KMS-11 (cell line): ENCODE measurements around the gene MCC.

ENCODE experiments used
- H2AFZ ChIP-seq: fragments of 200-600 bp; sonication (generic); 2 replicates; pipeline ENCODE4 v1.6.1; 2016; ENCODE audit warnings: antibody characterized with exemption, mixed run types, low read depth
- H3K27ac ChIP-seq: fragments of 200-600 bp; sonication (generic); 2 replicates; pipeline ENCODE4 v1.6.1; 2016; ENCODE audit warnings: mild to moderate bottlenecking, mixed run types
- H3K27me3 ChIP-seq: fragments of 200-600 bp; sonication (generic); 2 replicates; pipeline ENCODE4 v1.6.1; 2017; ENCODE audit warnings: mild to moderate bottlenecking, low read depth, mixed run types, moderate library complexity; ENCODE audit not compliant: insufficient read depth
- H3K36me3 ChIP-seq: fragments of 200-600 bp; sonication (generic); 2 replicates; pipeline ENCODE4 v1.6.1; 2017; ENCODE audit warnings: mild to moderate bottlenecking, mixed run types; ENCODE audit not compliant: insufficient read depth
- H3K4me1 ChIP-seq: fragments of 200-600 bp; sonication (generic); 2 replicates; pipeline ENCODE4 v1.6.1; 2016; ENCODE audit warnings: mild to moderate bottlenecking, low read depth, mixed run types; ENCODE audit not compliant: poor library complexity, severe bottlenecking
- H3K4me2 ChIP-seq: fragments of 200-600 bp; sonication (generic); 2 replicates; pipeline ENCODE4 v1.7.0; 2016; ENCODE audit warnings: mild to moderate bottlenecking, mixed run types
- H3K4me3 ChIP-seq: fragments of 200-600 bp; sonication (generic); IDR thresholded peaks from 2 replicates; pipeline ENCODE4 v1.6.1; 2017; ENCODE audit warnings: low read depth, low read length, mixed read lengths; ENCODE audit not compliant: insufficient read depth
- H3K79me2 ChIP-seq: fragments of 200-600 bp; sonication (generic); 2 replicates; pipeline ENCODE4 v1.6.1; 2016; ENCODE audit warnings: low read depth, mixed run types; ENCODE audit not compliant: insufficient read depth
- H3K9ac ChIP-seq: fragments of 200-600 bp; sonication (generic); 2 replicates; pipeline ENCODE4 v1.6.1; 2016; ENCODE audit warnings: mild to moderate bottlenecking, mixed run types
- H4K20me1 ChIP-seq: fragments of 200-600 bp; sonication (generic); 2 replicates; pipeline ENCODE4 v1.6.1; 2016; ENCODE audit warnings: mild to moderate bottlenecking, mixed run types; ENCODE audit not compliant: insufficient read depth
- CTCF ChIP-seq: fragments of 200-600 bp; sonication (generic); conservative IDR thresholded peaks from 2 replicates; pipeline ENCODE4 v1.6.1; 2017; ENCODE audit warnings: low read depth, mild to moderate bottlenecking, antibody characterized with exemption, low read length, moderate library complexity, mixed read lengths

Gene MCC

DNA sequence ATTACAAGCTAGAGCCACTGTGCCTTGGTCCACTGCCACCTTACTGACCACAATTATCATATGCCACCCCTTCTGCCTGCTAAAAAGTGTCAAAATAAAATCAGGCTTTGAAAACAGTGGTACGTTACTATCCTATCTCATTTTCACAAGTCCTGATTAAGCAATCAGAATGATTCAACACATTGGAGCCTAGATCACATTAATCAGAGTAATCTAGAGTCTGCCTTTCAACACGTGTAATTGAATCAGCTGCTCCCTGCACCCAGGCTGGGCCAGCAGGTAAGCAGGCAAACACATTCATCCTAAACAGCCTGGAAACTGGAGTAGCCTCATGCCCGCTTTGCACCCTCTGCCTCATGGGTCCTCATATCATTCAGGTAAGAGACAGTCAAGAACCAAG is 325.5 kb downstream of the MCC start:
- Histone ChIP-seq H3K27ac (no peak overlapping the region), H2AFZ (no peak overlapping the region), H4K20me1 (no peaks in the 10 kb centered on the region), H3K9ac (no peak overlapping the region), H3K4me3 (no peak overlapping the region), H3K79me2 (no peaks in the 10 kb centered on the region), H3K4me1 (peaks cover under 1% of the 10 kb centered on the region), H3K36me3 (no peaks in the 10 kb centered on the region), H3K4me2 (no peak overlapping the region), H3K27me3 (no peaks in the 10 kb centered on the region)
- no peak for TF ChIP-seq CTCF

DNA sequence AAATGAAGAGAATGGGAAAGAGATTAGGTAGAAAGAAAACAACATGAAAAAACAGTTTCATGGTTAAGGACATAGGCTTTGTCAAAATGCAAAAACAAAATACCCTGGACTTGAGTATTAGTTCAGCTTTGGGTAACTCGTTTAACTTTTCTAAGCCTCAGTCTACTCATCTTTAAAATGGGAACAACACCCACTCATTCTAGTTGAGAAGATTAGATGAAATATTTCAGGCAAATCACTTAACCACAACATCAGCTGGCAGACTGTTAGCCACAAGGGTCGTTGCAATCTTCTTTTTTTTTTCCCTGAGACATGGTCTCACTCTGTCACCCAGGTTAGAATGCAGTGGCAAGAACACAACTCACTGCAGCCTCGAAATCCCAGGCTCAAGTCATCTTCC is 326.0 kb downstream of the MCC start:
- no peak overlapping the region for H3K27ac ChIP-seq
- H3K27me3 ChIP-seq, result no peaks in the 10 kb centered on the region
- no peaks in the 10 kb centered on the region for H3K36me3 ChIP-seq
- no peak overlapping the region for H3K9ac ChIP-seq
- H4K20me1 ChIP-seq, result no peaks in the 10 kb centered on the region
- no peak overlapping the region for H3K4me3 ChIP-seq
- no peak overlapping the region for H2AFZ ChIP-seq
- no peak for TF ChIP-seq CTCF
- H3K79me2 ChIP-seq, result no peaks in the 10 kb centered on the region
- H3K4me1 ChIP-seq, result no peaks in the 10 kb centered on the region
- H3K4me2 ChIP-seq, result no peak overlapping the region

GRCh38 chr5:113161806-113162205 is 326.4 kb downstream of the MCC start:
- Histone ChIP-seq H3K27me3 (no peaks in the 10 kb centered on the region), H3K4me1 (no peaks in the 10 kb centered on the region), H4K20me1 (no peaks in the 10 kb centered on the region), H3K9ac (no peak overlapping the region), H3K4me2 (no peak overlapping the region), H3K79me2 (no peaks in the 10 kb centered on the region), H3K4me3 (no peak overlapping the region), H3K36me3 (no peaks in the 10 kb centered on the region), H2AFZ (no peak overlapping the region), H3K27ac (no peak overlapping the region)
- TF ChIP-seq CTCF, result no peak

GRCh38 chr5:113157886-113158285 is 330.4 kb downstream of the MCC start:
- no peak for TF ChIP-seq CTCF
- H3K4me2 ChIP-seq, result no peak overlapping the region
- H3K27me3 ChIP-seq, result no peaks in the 10 kb centered on the region
- H3K27ac ChIP-seq, result no peak overlapping the region
- no peak overlapping the region for H2AFZ ChIP-seq
- H3K36me3 ChIP-seq, result no peaks in the 10 kb centered on the region
- no peaks in the 10 kb centered on the region for H3K4me1 ChIP-seq
- H3K79me2 ChIP-seq, result no peaks in the 10 kb centered on the region
- no peaks in the 10 kb centered on the region for H4K20me1 ChIP-seq
- no peak overlapping the region for H3K9ac ChIP-seq
- H3K4me3 ChIP-seq, result no peak overlapping the region
